GM19240 (cell line): ENCODE measurements around the gene MMADHC.

Source experiments
- DNase-seq: peaks from one replicate; pipeline ENCODE4 v3.0.0; 2011; ENCODE audit warnings: low spot score; ENCODE audit not compliant: insufficient read length

The MMADHC gene

DNA sequence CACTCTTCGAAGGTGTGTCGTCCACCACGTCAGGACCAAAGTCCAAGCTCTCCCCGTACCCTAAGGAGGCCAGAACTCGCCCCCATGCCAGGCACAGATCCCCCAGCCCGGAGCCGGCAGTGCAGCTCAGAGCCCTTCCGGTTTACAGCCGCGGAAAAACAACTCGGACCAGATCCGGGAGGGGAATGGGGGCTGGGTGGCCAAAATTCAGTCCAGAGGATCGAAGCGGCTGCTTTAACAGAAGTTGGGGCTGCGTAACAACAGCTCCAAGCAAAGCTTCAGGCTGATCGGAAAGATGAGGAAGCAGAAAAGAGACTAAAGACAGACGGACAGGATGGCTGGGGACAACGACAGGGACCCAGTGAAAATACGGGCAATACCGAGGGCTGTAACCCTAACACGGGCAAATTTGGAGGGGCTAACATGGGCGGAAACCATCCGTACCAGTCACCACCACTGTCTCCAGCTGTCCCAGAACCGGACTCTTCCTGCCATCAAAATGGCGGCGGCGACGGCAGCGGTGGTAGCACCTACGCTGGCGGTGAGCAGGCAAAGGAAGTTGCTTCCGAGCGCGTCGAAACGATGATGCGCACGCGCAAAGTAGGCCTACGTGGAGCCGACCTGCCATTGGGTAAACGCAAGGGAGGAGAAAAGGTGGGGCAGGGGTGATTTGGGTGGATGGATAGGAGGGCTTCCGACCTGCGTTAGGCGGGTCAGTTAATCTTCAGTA, at the start of gene MMADHC:
MMADHC (minus strand) TSS at position 556 of the 730 bp plus-strand sequence. CDS start 678 bp downstream, outside the sequence.
- DNase-seq = peak; percentile 41

DNA sequence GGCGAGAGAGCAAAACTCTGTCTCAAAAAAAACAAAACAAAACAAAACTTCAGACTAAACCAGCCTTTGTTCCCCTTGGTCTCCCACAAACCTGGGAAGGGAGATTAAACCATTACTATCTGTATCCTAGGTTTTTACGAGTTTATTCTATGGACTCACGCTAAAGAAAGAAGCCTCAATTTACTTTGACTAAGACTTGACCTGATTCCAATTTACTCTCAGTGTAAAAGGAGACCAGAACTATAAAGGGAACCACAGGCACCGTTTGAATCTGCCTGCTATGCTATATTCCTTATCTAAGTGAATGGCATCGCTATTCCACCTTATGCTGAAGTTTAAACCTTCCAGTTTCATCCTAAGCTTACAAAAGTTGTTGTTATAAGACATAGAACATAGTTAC, 46.5 kb upstream of the MMADHC start:
- no peak for DNase-seq

DNA sequence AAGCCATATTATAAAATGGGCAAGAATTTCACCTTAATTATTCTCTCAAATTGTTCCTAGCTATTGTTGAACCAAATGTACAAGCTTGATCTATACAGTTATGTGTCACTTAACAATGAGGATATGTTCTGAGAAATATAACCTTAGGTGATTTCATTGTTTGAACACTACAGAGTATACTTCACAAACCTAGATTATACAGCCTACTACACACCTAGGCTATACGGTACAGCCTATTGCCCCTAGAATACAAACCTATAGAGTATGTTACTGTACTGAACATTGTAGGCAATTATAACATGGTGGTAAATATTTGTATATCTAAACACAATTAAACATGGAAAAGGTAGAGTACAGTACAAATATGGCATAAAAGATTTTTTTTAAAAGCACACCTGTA, 42.9 kb upstream of the MMADHC start:
- DNase-seq = no peak

DNA sequence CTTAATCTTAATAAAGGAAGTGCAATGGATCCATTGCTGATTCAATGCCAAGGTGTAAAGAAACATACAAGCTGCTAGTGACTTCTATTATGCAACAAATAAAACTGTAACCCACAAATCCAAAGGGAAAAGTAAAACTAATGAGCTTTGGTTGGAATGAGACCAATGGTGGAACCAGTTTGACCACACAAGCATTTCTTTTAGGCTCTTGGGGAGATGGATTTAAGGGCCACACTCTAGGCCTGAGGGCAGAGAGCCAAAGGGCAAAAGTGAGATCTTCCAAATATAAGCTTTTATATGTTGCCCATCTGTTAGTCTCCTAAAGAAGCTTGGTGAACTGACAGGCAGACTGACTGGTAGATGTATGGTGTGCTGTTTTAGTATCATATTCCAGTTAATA, 41.5 kb upstream of the MMADHC start:
- DNase-seq = no peak

GRCh38 chr2:149627111-149627801, 39.7 kb upstream of the MMADHC start:
- no peak for DNase-seq

DNA sequence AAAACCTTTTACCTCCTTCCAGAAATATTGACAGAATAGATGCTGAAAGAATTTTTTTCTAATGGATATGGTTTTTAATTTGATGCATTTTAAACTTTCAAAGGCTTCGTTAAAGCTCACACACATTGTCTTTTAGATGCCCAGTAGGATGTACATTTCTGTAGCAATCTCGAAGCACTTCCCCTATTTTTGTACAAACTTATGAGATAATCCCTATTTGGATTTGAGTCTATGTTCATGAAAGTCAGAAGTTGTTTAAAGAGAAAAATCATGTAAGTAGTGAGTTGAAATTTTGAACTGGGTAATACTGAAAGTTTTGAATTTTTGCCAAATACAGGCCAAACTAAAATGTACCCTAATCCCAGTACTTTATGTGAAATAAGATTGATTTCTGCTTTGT, 38.1 kb upstream of the MMADHC start:
- no peak for DNase-seq

- DNase-seq = no peak
These were observed 37.7 kb upstream of the MMADHC start for GRCh38 chr2:149625271-149625670.

GRCh38 chr2:149622343-149622742, 34.8 kb upstream of the MMADHC start:
- no peak for DNase-seq

GRCh38 chr2:149617476-149617875, 29.9 kb upstream of the MMADHC start:
- no peak for DNase-seq

- no peak for DNase-seq
These were observed 29.3 kb upstream of the MMADHC start for GRCh38 chr2:149616681-149617456.

DNA sequence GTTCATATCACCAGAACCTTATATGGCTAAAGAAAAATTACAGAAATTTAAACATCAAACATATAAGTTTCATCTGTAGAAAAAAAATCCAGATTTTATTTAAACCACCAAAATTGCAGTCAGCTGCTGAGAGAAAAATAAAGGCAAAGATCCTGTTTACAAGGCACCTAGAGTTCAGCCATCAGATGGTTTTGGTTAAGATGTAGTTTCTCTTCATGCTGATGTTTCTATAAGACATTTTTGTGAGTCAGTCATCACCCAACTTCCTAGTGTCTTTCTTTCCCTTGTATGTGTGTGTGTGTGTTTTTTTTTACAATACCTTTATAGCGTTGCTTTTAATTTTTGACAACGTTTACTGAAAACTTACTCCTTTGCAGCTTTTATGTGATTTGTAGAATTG, 26.1 kb upstream of the MMADHC start:
- no peak for DNase-seq

DNA sequence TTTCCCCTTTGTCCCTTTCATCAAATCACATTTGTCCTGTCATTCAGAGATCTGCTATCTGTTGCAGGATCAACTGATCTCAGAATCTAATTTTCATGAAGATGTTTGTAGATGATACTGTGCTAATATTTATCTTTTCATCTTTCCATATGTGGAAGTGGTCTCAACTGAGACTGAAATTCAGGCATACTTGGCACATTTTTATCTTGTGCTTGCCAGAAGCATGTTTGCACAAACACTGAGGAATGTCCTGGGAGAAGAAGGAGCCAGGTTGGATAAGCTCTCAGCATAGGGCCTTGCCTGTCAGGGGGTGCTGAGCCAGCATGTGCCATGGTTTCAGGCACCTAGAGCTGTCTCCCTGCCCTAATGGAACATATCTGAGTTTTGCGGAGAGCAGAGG, 24.5 kb upstream of the MMADHC start:
- no peak for DNase-seq

DNA sequence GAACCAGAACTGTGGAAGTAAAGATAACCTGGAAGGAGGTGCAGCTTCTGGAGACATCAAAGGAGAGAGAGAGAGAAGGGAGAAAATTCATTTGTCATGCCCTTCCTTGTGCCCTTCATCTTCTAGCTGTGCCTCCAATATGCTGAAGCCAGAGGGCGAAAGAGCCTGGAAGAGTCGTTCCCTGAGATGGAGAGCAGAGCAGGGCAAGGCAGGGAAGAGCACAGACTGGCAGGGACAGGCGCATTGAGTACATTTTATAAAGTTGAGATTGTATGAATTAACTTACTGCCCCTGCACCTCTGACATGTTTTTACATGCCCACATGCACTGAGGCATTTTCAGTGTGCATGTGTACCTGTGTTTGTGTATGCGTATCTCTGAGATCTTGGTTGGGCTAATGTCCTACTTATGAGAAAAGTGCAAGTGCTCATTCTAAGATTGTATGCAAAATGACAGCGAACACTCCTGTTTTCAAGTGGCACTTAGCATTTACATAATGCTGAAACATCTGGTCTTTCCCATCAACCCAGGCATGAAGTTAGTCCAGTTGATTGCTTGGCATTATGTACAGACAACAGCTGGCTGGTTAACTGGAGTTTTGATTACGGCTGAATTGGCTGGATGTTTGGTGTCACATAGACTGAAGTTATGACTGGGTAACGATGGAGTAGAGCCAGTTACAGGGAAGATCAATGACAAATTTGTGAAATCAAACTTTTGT, 23.7 kb upstream of the MMADHC start:
- DNase-seq = no peak

DNA sequence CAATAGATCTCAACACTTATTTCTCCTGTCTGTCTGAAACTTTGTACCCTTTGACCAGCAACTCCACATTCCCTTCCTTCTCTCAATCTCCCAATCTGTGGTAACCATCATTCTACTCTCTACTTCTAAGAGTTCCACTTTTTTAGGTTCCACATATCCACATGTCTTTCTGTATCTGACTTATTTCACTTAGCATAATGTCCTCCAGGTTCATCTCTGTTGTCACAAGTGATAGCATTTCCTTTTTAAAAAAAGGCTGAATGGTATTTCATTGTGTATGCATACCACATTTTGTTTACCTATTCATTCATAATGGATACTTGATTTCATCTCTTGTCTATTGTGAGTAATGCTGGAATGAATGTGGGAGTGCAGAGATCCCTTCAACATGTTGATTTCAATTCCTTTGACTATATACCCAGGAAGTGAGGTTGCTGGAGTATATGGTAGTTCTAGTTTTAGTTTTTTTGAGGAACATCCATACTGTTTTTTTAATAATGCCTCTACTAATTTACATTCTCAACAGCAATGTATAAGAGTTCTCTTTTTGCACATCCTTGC, 18.8 kb upstream of the MMADHC start:
- no peak for DNase-seq

DNA sequence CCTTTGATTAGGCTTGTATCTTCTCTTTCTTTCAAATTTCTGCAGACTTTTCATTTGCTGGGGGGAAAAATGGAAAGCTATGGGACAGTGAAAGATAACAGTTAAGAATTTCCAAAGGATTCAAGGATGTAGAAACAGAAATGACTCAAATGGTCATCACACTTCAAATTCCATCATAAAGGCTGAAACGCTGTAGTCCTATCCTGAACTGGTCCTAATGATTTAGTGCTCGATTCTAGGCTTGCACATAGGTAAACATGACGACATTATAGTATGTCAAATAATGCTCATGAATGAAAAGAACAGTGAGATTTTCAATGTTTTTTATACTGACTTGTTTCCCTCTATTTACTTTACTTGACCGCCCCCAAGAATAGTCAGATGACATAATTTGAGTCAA, 15.7 kb upstream of the MMADHC start:
- no peak for DNase-seq

- no peak for DNase-seq
These were observed 13.7 kb upstream of the MMADHC start for GRCh38 chr2:149601141-149601796.

GRCh38 chr2:149597668-149598326, 10.2 kb upstream of the MMADHC start:
- peak; percentile 11 for DNase-seq

GRCh38 chr2:149597050-149597667, 9.6 kb upstream of the MMADHC start:
- DNase-seq = no peak

DNA sequence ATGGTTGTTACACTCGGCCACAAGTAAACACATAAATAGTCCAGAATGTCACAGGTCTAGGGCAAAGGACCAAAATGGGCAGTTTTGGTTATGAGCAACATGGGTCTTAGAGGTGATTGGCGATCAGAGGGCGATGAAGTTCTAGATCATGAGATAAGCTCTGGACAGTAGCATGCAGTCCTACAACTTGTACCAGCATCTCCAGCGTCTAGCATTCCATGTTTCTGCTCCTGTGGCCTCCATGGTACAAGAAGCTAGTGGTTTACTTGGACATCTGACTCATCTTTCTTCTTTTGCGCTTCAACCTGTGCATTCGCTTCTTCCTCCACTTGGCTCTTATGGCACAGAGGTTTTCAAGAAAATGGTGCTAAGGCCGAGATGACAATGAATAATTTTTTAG, 8.9 kb upstream of the MMADHC start:
- no peak for DNase-seq
